GM18526 (cell line): ENCODE data around the gene PADI2.

Source experiments
- POLR2A ChIP-seq: IDR thresholded peaks from 3 replicates; pipeline ENCODE4 v1.6.1; 2011; ENCODE audit not compliant: insufficient read length; ENCODE audit errors: extremely low read depth

Gene PADI2

DNA sequence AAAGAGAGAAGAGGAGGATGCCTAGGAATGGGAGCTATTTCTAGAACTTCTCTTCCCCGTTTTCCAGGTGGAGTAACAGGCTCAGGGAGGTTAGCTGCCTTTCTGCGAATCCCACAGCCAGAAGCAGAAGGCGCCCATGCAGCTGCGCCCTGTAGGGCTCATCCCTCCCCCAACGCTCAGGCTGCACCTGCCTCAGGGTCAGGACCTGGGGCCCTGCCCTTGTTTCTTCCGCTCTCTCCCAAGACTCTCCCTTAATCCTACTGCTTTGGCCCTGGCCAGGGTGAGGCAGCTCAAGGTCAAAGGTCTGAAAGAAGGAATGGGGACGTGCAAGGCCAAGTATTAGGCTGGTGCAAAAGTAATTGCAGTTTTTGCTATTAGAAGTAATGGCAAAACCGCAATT lies 30.5 kb upstream of the PADI2 start:
- no peak for TF ChIP-seq POLR2A

DNA sequence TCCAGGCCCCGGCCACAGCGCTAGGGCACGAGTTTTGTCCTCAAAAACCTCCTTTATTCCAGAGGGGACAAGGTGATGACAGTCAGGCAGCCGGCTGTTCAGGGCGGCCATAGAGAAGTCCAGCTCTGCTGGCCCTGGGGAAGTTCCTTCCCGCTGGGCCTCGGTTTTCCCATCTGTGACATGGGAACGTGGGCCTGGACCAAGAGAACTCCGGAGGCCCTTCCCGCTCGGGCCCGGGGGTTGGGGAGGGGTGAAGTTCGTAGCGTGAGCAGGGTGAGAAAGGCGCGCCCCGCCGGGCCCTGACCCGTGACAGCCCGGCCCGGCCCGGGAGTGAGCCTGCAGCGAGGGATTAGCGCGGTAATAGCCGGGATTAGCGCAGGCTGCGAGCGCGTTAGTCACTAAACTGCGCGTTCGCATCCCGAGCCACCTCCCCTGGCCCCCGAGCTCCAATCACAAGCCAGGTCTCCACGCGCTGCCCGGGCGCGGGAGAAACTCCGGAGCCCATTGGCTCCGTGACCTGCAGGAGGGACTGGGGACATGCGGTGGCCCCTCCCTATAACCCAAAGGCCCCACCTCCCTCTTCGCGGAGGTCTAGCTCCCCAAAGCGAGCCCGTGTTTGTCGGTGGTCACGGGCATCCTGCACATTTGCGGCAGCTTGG lies 29.8 kb upstream of the PADI2 start:
- no peak for TF ChIP-seq POLR2A

GRCh38 chr1:17145648-17146047 lies 26.4 kb upstream of the PADI2 start:
- no peak for TF ChIP-seq POLR2A

DNA sequence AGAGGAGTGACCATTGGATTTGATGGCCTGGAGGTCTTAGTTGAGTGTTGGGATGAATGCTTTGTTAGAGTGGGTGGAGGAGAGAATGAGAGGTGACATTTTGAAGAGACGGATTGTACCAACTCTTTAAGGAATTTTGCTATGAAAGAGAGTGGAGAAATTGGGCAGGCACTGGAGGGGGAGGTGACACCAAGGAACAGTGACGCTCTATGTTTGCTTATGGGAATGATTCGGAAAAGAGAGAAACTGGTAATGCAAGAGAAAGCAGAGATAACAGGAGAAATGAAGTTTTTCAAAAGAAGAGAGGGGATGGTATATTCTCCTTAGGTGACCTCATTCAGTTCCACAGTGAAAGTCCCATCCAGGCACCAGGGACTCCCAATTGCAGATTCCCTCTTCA lies 24.5 kb upstream of the PADI2 start:
- no peak for TF ChIP-seq POLR2A

GRCh38 chr1:17141441-17142197 lies 22.4 kb upstream of the PADI2 start:
- TF ChIP-seq POLR2A, result no peak

GRCh38 chr1:17140279-17140678 lies 21.0 kb upstream of the PADI2 start:
- TF ChIP-seq POLR2A, result no peak

DNA sequence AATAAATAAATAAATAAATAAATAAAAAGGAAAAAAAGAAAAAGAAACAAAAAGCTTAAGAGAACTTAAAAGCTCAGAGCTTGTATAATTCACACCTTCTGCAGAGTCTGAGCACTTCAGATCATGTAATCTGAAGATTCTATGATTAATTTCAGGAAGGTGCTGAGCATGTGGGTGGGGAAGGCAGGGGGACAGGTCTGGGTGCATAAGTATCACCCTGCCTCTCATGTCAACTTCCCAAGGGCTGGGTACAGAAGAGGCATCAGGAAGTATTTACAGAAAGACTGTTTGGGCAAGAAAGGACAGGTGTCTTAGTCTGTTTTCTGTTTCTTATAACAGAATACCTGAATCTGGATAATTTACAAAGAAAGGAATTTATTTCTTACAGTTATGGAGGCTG lies 20.4 kb upstream of the PADI2 start:
- TF ChIP-seq POLR2A, result no peak

- no peak for TF ChIP-seq POLR2A
These were observed 18.2 kb upstream of the PADI2 start for GRCh38 chr1:17137441-17137840.

DNA sequence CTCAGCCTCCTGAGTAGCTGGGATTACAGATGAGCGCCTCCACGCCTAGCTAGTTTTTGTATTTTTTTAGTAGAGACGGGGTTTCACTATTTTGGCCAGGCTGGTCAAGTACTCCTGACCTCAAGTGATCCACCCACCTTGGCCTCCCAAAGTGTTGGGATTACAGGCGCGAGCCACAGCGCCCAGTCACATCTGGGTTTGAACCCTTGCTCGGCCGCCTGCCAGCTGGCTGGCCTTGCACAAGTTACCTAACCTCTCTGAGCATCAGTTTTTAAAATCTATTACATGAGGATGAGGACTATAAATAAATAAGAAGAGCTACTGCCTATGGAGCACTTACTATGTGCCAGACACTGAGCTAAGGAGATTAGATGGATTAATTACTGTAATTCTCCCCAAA lies 17.7 kb upstream of the PADI2 start:
- no peak for TF ChIP-seq POLR2A

DNA sequence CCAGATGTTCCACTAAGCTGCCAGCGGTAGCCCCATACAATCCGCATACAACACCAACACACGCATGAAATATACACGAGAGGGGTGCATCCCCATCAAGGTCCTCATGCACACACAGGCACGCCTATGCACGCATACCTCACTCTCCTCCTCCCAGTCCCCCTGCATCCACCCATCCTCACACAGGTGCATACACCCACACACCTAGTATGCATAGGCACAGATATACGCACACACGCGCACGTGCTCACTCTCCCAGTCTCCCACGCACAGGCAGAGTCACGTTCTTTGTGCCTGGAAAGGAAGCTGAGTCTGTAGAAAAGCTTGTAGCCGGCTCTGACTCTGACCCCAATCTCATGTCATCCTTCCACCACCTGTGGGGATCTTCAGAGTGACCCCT lies 16.9 kb upstream of the PADI2 start:
- no peak for TF ChIP-seq POLR2A

DNA sequence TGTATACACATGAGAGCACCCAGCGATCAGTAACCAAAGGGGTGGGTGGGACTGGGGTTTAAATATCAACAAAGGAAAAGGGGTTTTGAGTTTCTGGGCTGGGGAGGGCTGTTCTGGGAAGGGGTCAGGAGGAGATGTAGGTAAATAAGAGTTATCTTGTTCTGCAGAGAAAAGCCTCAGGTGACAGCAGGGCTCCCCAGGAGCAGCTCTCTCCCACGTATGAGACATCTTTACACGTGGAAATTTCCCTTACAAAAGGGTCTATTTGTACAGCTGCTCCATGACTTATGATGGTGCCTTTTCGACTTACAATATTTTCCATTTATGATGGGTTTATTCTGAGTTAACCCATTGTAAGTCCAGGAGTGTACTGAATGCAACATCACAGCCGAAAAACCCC lies 16.3 kb upstream of the PADI2 start:
- TF ChIP-seq POLR2A, result no peak

- TF ChIP-seq POLR2A, result no peak
These were observed 15.5 kb upstream of the PADI2 start for GRCh38 chr1:17134724-17135123.

- no peak for TF ChIP-seq POLR2A
These were observed 14.8 kb upstream of the PADI2 start for GRCh38 chr1:17134034-17134433.

DNA sequence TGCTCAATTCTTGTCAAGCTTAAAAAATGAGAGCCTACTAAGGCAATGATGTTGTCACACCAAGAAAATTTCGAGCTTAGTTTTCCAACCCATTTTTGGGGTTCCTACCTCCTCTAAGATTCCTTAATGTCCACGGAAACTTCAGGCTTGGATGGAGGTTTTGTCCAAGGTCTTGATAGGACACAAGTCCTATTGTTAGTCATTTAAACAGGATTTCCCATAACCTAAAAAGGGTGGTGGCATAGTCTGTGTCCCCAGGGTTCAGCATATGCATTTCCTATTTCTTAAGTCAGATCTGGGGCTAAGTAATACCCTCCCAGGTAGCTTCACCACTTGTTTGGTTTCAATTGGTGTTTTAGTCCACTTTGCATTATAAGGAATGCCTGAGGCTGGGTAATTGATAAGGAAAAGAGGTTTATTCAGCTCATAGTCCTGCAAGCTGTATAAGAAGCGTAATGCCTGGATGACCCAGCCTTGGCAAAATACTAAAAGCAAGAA lies 10.9 kb upstream of the PADI2 start:
- TF ChIP-seq POLR2A, result no peak

GRCh38 chr1:17128361-17128760 lies 9.1 kb upstream of the PADI2 start:
- TF ChIP-seq POLR2A, result no peak

- TF ChIP-seq POLR2A, result no peak
These were observed 6.5 kb upstream of the PADI2 start for GRCh38 chr1:17125756-17126237.
